Esophagus muscularis mucosa (tissue), 3 donors: Measurements from ENCODE around the gene DOCK2.

Experiments
- POLR2A ChIP-seq: fragments of 450-650 bp; IDR thresholded peaks from one replicate; pipeline ENCODE4 v1.6.1; 2017; ENCODE audit warnings: antibody characterized with exemption, moderate library complexity, mild to moderate bottlenecking, low read depth
- TF ChIP-seq, protein P1 (sequence below), 3 experiments: fragments of 200-600 bp in 2 of 3; fragments of 450-650 bp in 1 of 3; sonication (generic) in 2 of 3; IDR thresholded peaks; one replicate each; pipeline ENCODE4 v1.5.1; 2017 to 2019; ENCODE audit warnings: antibody characterized with exemption in 3 of 3, mild to moderate bottlenecking in 2 of 3, moderate library complexity in 1 of 3

DNA sequence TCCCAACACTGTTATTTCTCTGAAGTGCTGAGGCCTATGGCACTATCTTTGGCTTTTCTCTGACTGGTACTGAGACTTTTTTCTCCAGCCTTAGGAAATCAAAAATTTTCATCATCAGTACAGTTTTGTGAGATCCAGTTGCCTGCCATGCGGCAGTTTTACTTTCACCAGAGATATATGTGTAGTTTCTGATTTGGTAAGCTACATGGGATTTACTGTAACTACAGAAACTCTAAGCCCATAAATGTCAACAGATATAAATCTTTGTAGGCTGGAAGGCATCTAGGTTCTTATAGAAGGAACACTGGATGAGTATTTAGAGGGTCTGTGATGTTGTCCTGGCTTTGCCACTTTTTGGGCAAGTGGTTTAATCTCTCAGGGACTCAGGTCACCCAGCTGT is 69.0 kb downstream of the DOCK2 start:
- TF ChIP-seq POLR2A, result no peak
- TF ChIP-seq, protein P1, sequence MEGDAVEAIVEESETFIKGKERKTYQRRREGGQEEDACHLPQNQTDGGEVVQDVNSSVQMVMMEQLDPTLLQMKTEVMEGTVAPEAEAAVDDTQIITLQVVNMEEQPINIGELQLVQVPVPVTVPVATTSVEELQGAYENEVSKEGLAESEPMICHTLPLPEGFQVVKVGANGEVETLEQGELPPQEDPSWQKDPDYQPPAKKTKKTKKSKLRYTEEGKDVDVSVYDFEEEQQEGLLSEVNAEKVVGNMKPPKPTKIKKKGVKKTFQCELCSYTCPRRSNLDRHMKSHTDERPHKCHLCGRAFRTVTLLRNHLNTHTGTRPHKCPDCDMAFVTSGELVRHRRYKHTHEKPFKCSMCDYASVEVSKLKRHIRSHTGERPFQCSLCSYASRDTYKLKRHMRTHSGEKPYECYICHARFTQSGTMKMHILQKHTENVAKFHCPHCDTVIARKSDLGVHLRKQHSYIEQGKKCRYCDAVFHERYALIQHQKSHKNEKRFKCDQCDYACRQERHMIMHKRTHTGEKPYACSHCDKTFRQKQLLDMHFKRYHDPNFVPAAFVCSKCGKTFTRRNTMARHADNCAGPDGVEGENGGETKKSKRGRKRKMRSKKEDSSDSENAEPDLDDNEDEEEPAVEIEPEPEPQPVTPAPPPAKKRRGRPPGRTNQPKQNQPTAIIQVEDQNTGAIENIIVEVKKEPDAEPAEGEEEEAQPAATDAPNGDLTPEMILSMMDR (IDR thresholded peaks at IDR 0.05), result no peak
